GM19372 (cell line): Measurements from ENCODE around the gene CCNE1.
"Not testable (repeated sequence)": the region's sequence is repeated elsewhere in the genome, so short reads cannot be mapped to it uniquely, and the experiment has no call there.

ENCODE experiments used
- ATAC-seq: cut with Tn5 transposase; IDR thresholded peaks from one replicate; pipeline ENCODE4 v1.9.1; 2021; ENCODE audit warnings: mild to moderate bottlenecking, low read depth, moderate library complexity; ENCODE audit not compliant: unreplicated experiment

The CCNE1 gene

GRCh38 chr19:29785955-29786589 lies 25.7 kb upstream of the CCNE1 start:
- ATAC-seq: no peak

- no peak for ATAC-seq
Observed at GRCh38 chr19:29787281-29787680, 24.5 kb upstream of the CCNE1 start.

- ATAC-seq: no peak
Observed at GRCh38 chr19:29789007-29789406, 22.8 kb upstream of the CCNE1 start.

GRCh38 chr19:29793116-29793727 lies 18.6 kb upstream of the CCNE1 start:
- no peak for ATAC-seq

GRCh38 chr19:29794490-29794889 lies 17.3 kb upstream of the CCNE1 start:
- ATAC-seq: not testable (repeated sequence)

- no peak for ATAC-seq
Observed at GRCh38 chr19:29795461-29796172, 16.2 kb upstream of the CCNE1 start.

GRCh38 chr19:29796173-29796573 lies 15.6 kb upstream of the CCNE1 start:
- no peak for ATAC-seq

- ATAC-seq: no peak
Observed at GRCh38 chr19:29798774-29799497, 12.9 kb upstream of the CCNE1 start.

- no peak for ATAC-seq
Observed at GRCh38 chr19:29800100-29800825, 11.5 kb upstream of the CCNE1 start.

- ATAC-seq: not testable (repeated sequence)
Observed at GRCh38 chr19:29803951-29804350, 7.8 kb upstream of the CCNE1 start.

- ATAC-seq: peak; percentile 84
Observed at GRCh38 chr19:29804493-29804892, 7.3 kb upstream of the CCNE1 start.

- ATAC-seq: no peak
Observed at GRCh38 chr19:29805031-29805965, 6.5 kb upstream of the CCNE1 start.

GRCh38 chr19:29806098-29806866 lies 5.5 kb upstream of the CCNE1 start:
- no peak for ATAC-seq

- no peak for ATAC-seq
Observed at GRCh38 chr19:29807178-29807577, 4.6 kb upstream of the CCNE1 start.

- no peak for ATAC-seq
Observed at GRCh38 chr19:29807870-29808405, 3.9 kb upstream of the CCNE1 start.

- no peak for ATAC-seq
Observed at GRCh38 chr19:29809795-29810503, 1.8 kb upstream of the CCNE1 start.

- ATAC-seq: no peak
Observed at GRCh38 chr19:29810504-29810871, 1.3 kb upstream of the CCNE1 start.
